Measurements from ENCODE around the gene POLR1C.

GRCh38 chr6:43494766-43495165 is 22.1 kb upstream of the POLR1C start:
- no peak for TF ChIP-seq GATA2 (IDR thresholded peaks at IDR 0.05; ENCODE audit: low read depth, low read length)
- no peak for TF ChIP-seq GATA3 (IDR thresholded peaks at IDR 0.05; ENCODE audit: low read depth, low read length)
